ENCODE data around the gene KCNH4.

GRCh38 chr17:42107124-42107523 lies 73.8 kb downstream of the KCNH4 start:
- TF ChIP-seq, protein P1, sequence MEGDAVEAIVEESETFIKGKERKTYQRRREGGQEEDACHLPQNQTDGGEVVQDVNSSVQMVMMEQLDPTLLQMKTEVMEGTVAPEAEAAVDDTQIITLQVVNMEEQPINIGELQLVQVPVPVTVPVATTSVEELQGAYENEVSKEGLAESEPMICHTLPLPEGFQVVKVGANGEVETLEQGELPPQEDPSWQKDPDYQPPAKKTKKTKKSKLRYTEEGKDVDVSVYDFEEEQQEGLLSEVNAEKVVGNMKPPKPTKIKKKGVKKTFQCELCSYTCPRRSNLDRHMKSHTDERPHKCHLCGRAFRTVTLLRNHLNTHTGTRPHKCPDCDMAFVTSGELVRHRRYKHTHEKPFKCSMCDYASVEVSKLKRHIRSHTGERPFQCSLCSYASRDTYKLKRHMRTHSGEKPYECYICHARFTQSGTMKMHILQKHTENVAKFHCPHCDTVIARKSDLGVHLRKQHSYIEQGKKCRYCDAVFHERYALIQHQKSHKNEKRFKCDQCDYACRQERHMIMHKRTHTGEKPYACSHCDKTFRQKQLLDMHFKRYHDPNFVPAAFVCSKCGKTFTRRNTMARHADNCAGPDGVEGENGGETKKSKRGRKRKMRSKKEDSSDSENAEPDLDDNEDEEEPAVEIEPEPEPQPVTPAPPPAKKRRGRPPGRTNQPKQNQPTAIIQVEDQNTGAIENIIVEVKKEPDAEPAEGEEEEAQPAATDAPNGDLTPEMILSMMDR (IDR thresholded peaks at IDR 0.05): no peak
- no peak for TF ChIP-seq EZH2 (IDR thresholded peaks at IDR 0.05; ENCODE audit: borderline replicate concordance, insufficient read depth, low read depth, low read length, poor library complexity, severe bottlenecking)

Data from B cell (primary cell).